Measurements from ENCODE around the gene EVI2A.

The EVI2A gene

DNA sequence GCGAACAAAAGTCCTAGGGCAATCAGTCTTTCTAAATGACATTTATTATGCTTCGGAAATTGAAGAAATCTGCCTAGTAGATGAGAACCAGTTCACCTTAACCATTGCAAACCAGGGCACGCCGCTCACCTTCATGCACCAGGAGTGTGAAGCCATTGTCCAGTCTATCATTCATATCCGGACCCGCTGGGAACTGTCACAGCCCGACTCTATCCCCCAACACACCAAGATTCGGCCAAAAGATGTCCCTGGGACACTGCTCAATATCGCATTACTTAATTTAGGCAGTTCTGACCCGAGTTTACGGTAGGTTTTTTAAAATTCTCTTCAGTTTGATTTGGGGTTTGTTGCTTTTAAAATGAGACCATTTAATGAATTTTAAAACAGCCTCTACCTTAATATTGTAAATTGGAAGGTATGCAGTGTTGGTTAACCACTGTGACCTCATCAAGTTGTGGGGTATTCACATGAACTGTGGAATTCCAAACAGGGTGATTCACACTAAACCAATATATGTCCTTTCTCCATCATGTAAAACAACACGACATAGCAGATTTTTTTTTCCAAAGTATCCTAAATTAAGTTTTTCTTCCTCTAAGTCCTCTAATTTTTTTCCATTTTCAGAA is 6.2 kb upstream of the EVI2A start:
- H3K4me3 ChIP-seq (ENCODE audit: insufficient read depth in 1 of 2, low read depth in 1 of 2, low read length in 2 of 2): no peak overlapping the region
- H3K4ac ChIP-seq (ENCODE audit: low read depth in 1 of 2, low read length in 2 of 2): no peak overlapping the region
- no peak overlapping the region for H3K23ac ChIP-seq (ENCODE audit: low read length in 2 of 2)
- H3K4me2 ChIP-seq (ENCODE audit: low read length, poor library complexity, severe bottlenecking): no peak overlapping the region
- peak overlapping the region; percentile 90 for H3K27ac ChIP-seq (ENCODE audit: low read length, poor library complexity, severe bottlenecking)
- H2BK12ac ChIP-seq (ENCODE audit: low read length in 2 of 2): peak overlapping the region in 1 of 2 experiments; percentile 21
- H3K9me3 ChIP-seq (ENCODE audit: control insufficient read depth, low read length): no peaks in the 10 kb centered on the region
- 80% methylated on average over 8 of the region's 12 CpGs for WGBS
- peak overlapping the region; percentile 38 for H2BK5ac ChIP-seq (ENCODE audit: low read depth, low read length, poor library complexity, severe bottlenecking)
- H3K18ac ChIP-seq (ENCODE audit: low read depth in 1 of 2, low read length in 2 of 2): peak overlapping the region in 1 of 2 experiments; percentile 91
- H2BK120ac ChIP-seq (ENCODE audit: low read depth, low read length): no peak overlapping the region
- H3K27me3 ChIP-seq (ENCODE audit: control insufficient read depth in 1 of 2, insufficient read depth in 1 of 2, low read length in 2 of 2): no peaks in the 10 kb centered on the region
- DNase-seq: peak; percentile 84
- H3K14ac ChIP-seq (ENCODE audit: low read length in 2 of 2): no peak overlapping the region
- H3K36me3 ChIP-seq (ENCODE audit: control insufficient read depth in 1 of 2, insufficient read depth in 2 of 2, low read depth in 1 of 2, low read length in 2 of 2): peaks cover 10 to 26% of the 10 kb centered on the region in 2 experiments
- peak overlapping the region; percentile 61 for H4K91ac ChIP-seq (ENCODE audit: low read length)
- H2AK5ac ChIP-seq (ENCODE audit: low read length, severe bottlenecking): peak overlapping the region; percentile 70
- H4K8ac ChIP-seq (ENCODE audit: low read length): no peak overlapping the region
- H3K4me1 ChIP-seq (ENCODE audit: control insufficient read depth, insufficient read depth, low read depth, low read length): peaks cover 6% of the 10 kb centered on the region
- H2AFZ ChIP-seq (ENCODE audit: low read depth, low read length): no peak overlapping the region
- H2BK15ac ChIP-seq (ENCODE audit: low read depth, poor library complexity, severe bottlenecking): no peak overlapping the region
- peak overlapping the region; percentile 82 for H3K9ac ChIP-seq (ENCODE audit: low read length)
- peaks cover 5% of the 10 kb centered on the region for H3K79me1 ChIP-seq (replicated peaks; ENCODE audit: low read length, poor library complexity, severe bottlenecking)

DNA sequence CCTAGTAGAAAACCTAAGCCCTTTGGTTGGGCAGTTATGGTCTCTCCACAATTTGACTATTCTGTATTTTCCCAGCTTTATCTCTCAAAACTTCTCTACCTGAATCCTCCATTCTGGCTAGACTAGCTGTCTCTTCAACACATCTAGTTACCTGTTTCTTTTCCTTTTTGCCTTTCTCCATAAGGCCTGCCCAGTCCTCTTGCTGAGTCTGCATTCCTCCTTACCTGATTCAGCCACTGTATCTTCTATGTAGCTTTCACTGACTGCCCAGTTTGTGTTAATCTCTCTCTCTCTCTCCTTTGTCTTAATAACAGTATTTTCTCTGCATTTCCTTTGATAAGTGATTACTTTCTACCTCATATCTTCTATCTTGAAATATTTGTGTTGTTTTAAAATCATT is 2.1 kb upstream of the EVI2A start:
- Histone ChIP-seq H3K4ac (ENCODE audit: low read depth in 1 of 2, low read length in 2 of 2) (no peak overlapping the region), H2AK5ac (ENCODE audit: low read length, severe bottlenecking) (no peak overlapping the region), H2BK12ac (ENCODE audit: low read length in 2 of 2) (peak overlapping the region in 1 of 2 experiments; percentile 39), H2BK120ac (ENCODE audit: low read depth, low read length) (no peak overlapping the region), H3K79me1 (replicated peaks; ENCODE audit: low read length, poor library complexity, severe bottlenecking) (peaks cover 13% of the 10 kb centered on the region), H3K9me3 (ENCODE audit: control insufficient read depth, low read length) (no peaks in the 10 kb centered on the region), H3K18ac (ENCODE audit: low read depth in 1 of 2, low read length in 2 of 2) (no peak overlapping the region), H3K14ac (ENCODE audit: low read length in 2 of 2) (no peak overlapping the region), H3K23ac (ENCODE audit: low read length in 2 of 2) (no peak overlapping the region), H2BK5ac (ENCODE audit: low read depth, low read length, poor library complexity, severe bottlenecking) (no peak overlapping the region), H4K91ac (ENCODE audit: low read length) (no peak overlapping the region), H3K4me2 (ENCODE audit: low read length, poor library complexity, severe bottlenecking) (no peak overlapping the region), H3K27me3 (ENCODE audit: control insufficient read depth in 1 of 2, insufficient read depth in 1 of 2, low read length in 2 of 2) (no peaks in the 10 kb centered on the region), H3K9ac (ENCODE audit: low read length) (no peak overlapping the region), H3K4me1 (ENCODE audit: control insufficient read depth, insufficient read depth, low read depth, low read length) (peaks cover 6% of the 10 kb centered on the region), H3K27ac (ENCODE audit: low read length, poor library complexity, severe bottlenecking) (no peak overlapping the region), H3K36me3 (ENCODE audit: control insufficient read depth in 1 of 2, insufficient read depth in 2 of 2, low read depth in 1 of 2, low read length in 2 of 2) (peaks cover 10 to 22% of the 10 kb centered on the region in 2 experiments), H2AFZ (ENCODE audit: low read depth, low read length) (no peak overlapping the region), H2BK15ac (ENCODE audit: low read depth, poor library complexity, severe bottlenecking) (no peak overlapping the region), H3K4me3 (ENCODE audit: insufficient read depth in 1 of 2, low read depth in 1 of 2, low read length in 2 of 2) (no peak overlapping the region), H4K8ac (ENCODE audit: low read length) (no peak overlapping the region)
- no peak for DNase-seq

DNA sequence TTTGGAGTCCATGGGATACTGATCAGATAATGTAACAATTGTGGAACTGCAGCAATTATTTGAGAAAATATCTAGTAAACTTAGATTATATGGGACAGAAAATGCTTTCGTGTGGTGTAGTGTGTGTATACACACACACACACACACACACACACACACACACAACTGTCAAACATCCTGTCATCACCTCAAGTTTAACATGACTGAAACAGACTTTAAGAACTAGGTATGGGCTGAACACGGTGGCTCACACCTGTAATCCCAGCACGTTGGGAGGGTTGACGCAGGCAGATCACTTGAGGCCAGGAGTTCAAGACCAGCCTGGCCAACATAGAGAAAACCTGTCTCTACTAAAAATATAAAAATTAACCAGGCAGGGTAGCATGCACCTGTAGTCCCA is 544 bp upstream of the EVI2A start:
- H2AFZ ChIP-seq (ENCODE audit: low read depth, low read length): no peak overlapping the region
- H3K27me3 ChIP-seq (ENCODE audit: control insufficient read depth in 1 of 2, insufficient read depth in 1 of 2, low read length in 2 of 2): no peaks in the 10 kb centered on the region
- H3K4me3 ChIP-seq (ENCODE audit: insufficient read depth in 1 of 2, low read depth in 1 of 2, low read length in 2 of 2): no peak overlapping the region
- no peak overlapping the region for H3K27ac ChIP-seq (ENCODE audit: low read length, poor library complexity, severe bottlenecking)
- H2BK12ac ChIP-seq (ENCODE audit: low read length in 2 of 2): peak overlapping the region in 1 of 2 experiments; percentile 6
- H3K14ac ChIP-seq (ENCODE audit: low read length in 2 of 2): no peak overlapping the region
- no peak overlapping the region for H3K18ac ChIP-seq (ENCODE audit: low read depth in 1 of 2, low read length in 2 of 2)
- H4K91ac ChIP-seq (ENCODE audit: low read length): peak overlapping the region; percentile 50
- H3K36me3 ChIP-seq (ENCODE audit: control insufficient read depth in 1 of 2, insufficient read depth in 2 of 2, low read depth in 1 of 2, low read length in 2 of 2): peaks cover 10 to 17% of the 10 kb centered on the region in 2 experiments
- H3K4me2 ChIP-seq (ENCODE audit: low read length, poor library complexity, severe bottlenecking): no peak overlapping the region
- H3K79me1 ChIP-seq (replicated peaks; ENCODE audit: low read length, poor library complexity, severe bottlenecking): peaks cover 13% of the 10 kb centered on the region
- no peak overlapping the region for H4K8ac ChIP-seq (ENCODE audit: low read length)
- peak overlapping the region; percentile 79 for H3K9ac ChIP-seq (ENCODE audit: low read length)
- no peak overlapping the region for H3K4ac ChIP-seq (ENCODE audit: low read depth in 1 of 2, low read length in 2 of 2)
- no peak overlapping the region for H2BK15ac ChIP-seq (ENCODE audit: low read depth, poor library complexity, severe bottlenecking)
- DNase-seq: no peak
- H3K23ac ChIP-seq (ENCODE audit: low read length in 2 of 2): no peak overlapping the region
- no peaks in the 10 kb centered on the region for H3K9me3 ChIP-seq (ENCODE audit: control insufficient read depth, low read length)
- no peak overlapping the region for H2BK120ac ChIP-seq (ENCODE audit: low read depth, low read length)
- 100% methylated on average over 3 of the region's 4 CpGs for WGBS
- H3K4me1 ChIP-seq (ENCODE audit: control insufficient read depth, insufficient read depth, low read depth, low read length): peaks cover 3% of the 10 kb centered on the region
- H2BK5ac ChIP-seq (ENCODE audit: low read depth, low read length, poor library complexity, severe bottlenecking): no peak overlapping the region
- peak overlapping the region; percentile 62 for H2AK5ac ChIP-seq (ENCODE audit: low read length, severe bottlenecking)

DNA sequence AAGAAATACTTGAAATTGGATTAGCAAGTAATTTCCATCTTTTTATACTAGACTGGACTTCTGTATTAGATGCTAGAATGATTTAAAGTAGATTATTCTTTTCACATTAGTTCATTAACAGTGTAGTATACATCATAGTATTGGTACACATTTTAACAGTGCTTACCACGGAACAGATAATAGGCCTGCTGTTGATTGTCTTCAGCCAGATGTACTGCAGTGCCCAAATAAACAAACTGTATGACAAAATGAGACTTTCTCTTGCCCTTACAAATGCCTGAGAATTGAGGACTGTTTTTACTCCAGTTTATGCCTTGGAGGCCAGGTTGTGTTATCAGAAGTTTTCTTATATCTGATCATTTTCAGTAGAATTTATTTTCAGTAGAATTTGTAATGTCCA is 631 bp downstream of the EVI2A start:
- H3K27ac ChIP-seq (ENCODE audit: low read length, poor library complexity, severe bottlenecking): peak overlapping the region; percentile 70
- no peak overlapping the region for H3K4ac ChIP-seq (ENCODE audit: low read depth in 1 of 2, low read length in 2 of 2)
- H2AFZ ChIP-seq (ENCODE audit: low read depth, low read length): no peak overlapping the region
- peaks cover 14% of the 10 kb centered on the region for H3K79me1 ChIP-seq (replicated peaks; ENCODE audit: low read length, poor library complexity, severe bottlenecking)
- H2AK5ac ChIP-seq (ENCODE audit: low read length, severe bottlenecking): no peak overlapping the region
- peaks cover under 1 to 7% of the 10 kb centered on the region in 2 experiments for H3K36me3 ChIP-seq (ENCODE audit: control insufficient read depth in 1 of 2, insufficient read depth in 2 of 2, low read depth in 1 of 2, low read length in 2 of 2)
- peak overlapping the region in 1 of 2 experiments; percentile 43 for H3K4me3 ChIP-seq (ENCODE audit: insufficient read depth in 1 of 2, low read depth in 1 of 2, low read length in 2 of 2)
- H3K9ac ChIP-seq (ENCODE audit: low read length): peak overlapping the region; percentile 79
- H3K14ac ChIP-seq (ENCODE audit: low read length in 2 of 2): no peak overlapping the region
- no peak overlapping the region for H2BK15ac ChIP-seq (ENCODE audit: low read depth, poor library complexity, severe bottlenecking)
- H3K27me3 ChIP-seq (ENCODE audit: control insufficient read depth in 1 of 2, insufficient read depth in 1 of 2, low read length in 2 of 2): no peaks in the 10 kb centered on the region
- H3K4me1 ChIP-seq (ENCODE audit: control insufficient read depth, insufficient read depth, low read depth, low read length): peaks cover 3% of the 10 kb centered on the region
- no peak overlapping the region for H2BK120ac ChIP-seq (ENCODE audit: low read depth, low read length)
- no peak overlapping the region for H2BK12ac ChIP-seq (ENCODE audit: low read length in 2 of 2)
- H4K8ac ChIP-seq (ENCODE audit: low read length): no peak overlapping the region
- H3K9me3 ChIP-seq (ENCODE audit: control insufficient read depth, low read length): no peaks in the 10 kb centered on the region
- no peak overlapping the region for H3K4me2 ChIP-seq (ENCODE audit: low read length, poor library complexity, severe bottlenecking)
- H3K18ac ChIP-seq (ENCODE audit: low read depth in 1 of 2, low read length in 2 of 2): no peak overlapping the region
- 0% methylated on average over 1 of the region's 1 CpG for WGBS
- peak; percentile 70 for DNase-seq
- H2BK5ac ChIP-seq (ENCODE audit: low read depth, low read length, poor library complexity, severe bottlenecking): no peak overlapping the region
- no peak overlapping the region for H3K23ac ChIP-seq (ENCODE audit: low read length in 2 of 2)
- no peak overlapping the region for H4K91ac ChIP-seq (ENCODE audit: low read length)

Measured in mesenchymal stem cell (in vitro differentiated cells and primary cell).